Upper lobe of left lung (tissue), 6 donors: ENCODE data around the gene TMEM129. TPM values are rescaled to one million over a fixed set of nuclear protein-coding genes. Genes with fewer than 3 reads are reported as not detected.

Experiments
- ATAC-seq, 2 donors: fragments of 200-7000 bp; cut with Tn5 transposase; one replicate each; pipeline ENCODE4 v1.9.1; 2022; ENCODE audit warnings: mild to moderate bottlenecking in 2 of 2, moderate library complexity in 2 of 2; ENCODE audit not compliant: low FRiP score in 2 of 2
- DNase-seq, 2 donors: peaks; one replicate each; pipeline ENCODE4 v3.0.0-alpha.2; 2019 to 2020
- H3K27ac ChIP-seq, 4 donors: fragments of 200-600 bp; sonication (generic); one replicate each; pipeline ENCODE4 v1.5.1; 2016 to 2019
- H3K27me3 ChIP-seq, 4 donors: fragments of 200-600 bp; sonication (generic); one replicate each; pipeline ENCODE4 v1.5.1; 2017 to 2019
- H3K36me3 ChIP-seq, 4 donors: fragments of 200-600 bp; sonication (generic); one replicate each; pipeline ENCODE4 v1.5.1; 2016 to 2019
- H3K4me1 ChIP-seq, 4 donors: fragments of 200-600 bp; sonication (generic); one replicate each; pipeline ENCODE4 v1.5.1; 2018 to 2019
- H3K4me3 ChIP-seq, 4 donors: fragments of 200-600 bp; sonication (generic); one replicate each; pipeline ENCODE4 v1.5.1; 2017 to 2019; ENCODE audit warnings: mild to moderate bottlenecking in 2 of 4, moderate library complexity in 1 of 4
- H3K9me3 ChIP-seq, 4 donors: fragments of 200-600 bp; sonication (generic); one replicate each; pipeline ENCODE4 v1.5.1; 2018 to 2019
- CTCF ChIP-seq, 6 experiments: fragments of 450-650 bp in 4 of 6; fragments of 200-600 bp in 2 of 6; sonication (generic) in 2 of 6; IDR thresholded peaks; one replicate each; pipeline ENCODE4 v1.5.1; 2016 to 2019; ENCODE audit warnings: antibody characterized with exemption in 6 of 6
- EP300 ChIP-seq, 4 donors: sonication (generic); formaldehyde crosslinking; IDR thresholded peaks; one replicate each; pipeline ENCODE4 v1.5.1; 2017; ENCODE audit warnings: antibody characterized with exemption in 4 of 4, control low read depth in 2 of 4
- POLR2A ChIP-seq, 4 donors: fragments of 450-650 bp; IDR thresholded peaks; one replicate each; pipeline ENCODE4 v1.5.1; 2016 to 2017; ENCODE audit warnings: antibody characterized with exemption in 4 of 4, mild to moderate bottlenecking in 2 of 4
- POLR2AphosphoS5 ChIP-seq, 2 donors: sonication (generic); formaldehyde crosslinking; IDR thresholded peaks; one replicate each; pipeline ENCODE4 v1.5.1; 2017; ENCODE audit warnings: antibody characterized with exemption in 2 of 2
- WGBS, 2 donors: methylation state at CpG; one replicate each; pipeline ENCODE4 v1.1.5; 2017 to 2018; 5-methylcytosine and 5-hydroxymethylcytosine counted together
- total RNA-seq, 6 donors: library from RNA; depleted of rRNA in 4 of 6; stranded (reverse); fragments of >200 nt in 4 of 6; gene quantifications; one replicate each; pipeline versions ENCODE4 v1.1.0 to v1.2.1, GENCODE V29; 2016 to 2021
- donor health status: DM: no; HTN: no; CAD: no; lungs with moderate emphysema.
- donor health status: DM: no; HTN: yes; CAD: no; lungs with severe emphysema.

Gene TMEM129
- total RNA-seq, 6 donors from 2014 or later, result 38.9 to 99.1 (median 49.6) TPM

- WGBS, 2 donors, result 93 to 100% methylated on average over 2 to 5 of the region's 6 CpGs
Measured at GRCh38 chr4:1743975-1744374, 22.9 kb upstream of the TMEM129 start.

GRCh38 chr4:1743551-1743950, 22.4 kb upstream of the TMEM129 start:
- no peak for ATAC-seq
- Histone ChIP-seq H3K27me3 (no peaks in the 10 kb centered on the region), H3K9me3 (peaks cover 0 to 1% (median under 1%) of the 10 kb centered on the region in 4 donors), H3K36me3 (peaks cover 0 to 51% (median 27%) of the 10 kb centered on the region in 4 donors), H3K4me3 (no peak overlapping the region), H3K4me1 (peaks cover 0 to 7% (median 3%) of the 10 kb centered on the region in 4 donors), H3K27ac (no peak overlapping the region)
- 77 to 79% methylated on average over 12 of the region's 12 CpGs for WGBS, 2 donors
- TF ChIP-seq CTCF (IDR thresholded peaks at IDR 0.05), result no peak
- no peak for TF ChIP-seq POLR2A (IDR thresholded peaks at IDR 0.05)
- TF ChIP-seq POLR2AphosphoS5 (IDR thresholded peaks at IDR 0.05), result no peak
- TF ChIP-seq EP300 (IDR thresholded peaks at IDR 0.05), result no peak
- DNase-seq, result peak in 1 of 2 donors; percentile 30

More at GRCh38 chr4:1743975-1744374, 22.9 kb upstream of the TMEM129 start:
- no peak for ATAC-seq
- TF ChIP-seq CTCF (IDR thresholded peaks at IDR 0.05) (no peak), POLR2AphosphoS5 (IDR thresholded peaks at IDR 0.05) (no peak), EP300 (IDR thresholded peaks at IDR 0.05) (no peak), POLR2A (IDR thresholded peaks at IDR 0.05) (no peak)
- no peak overlapping the region for H3K4me3 ChIP-seq
- no peaks in the 10 kb centered on the region for H3K27me3 ChIP-seq
- H3K36me3 ChIP-seq, result peaks cover 0 to 50% (median 27%) of the 10 kb centered on the region in 4 donors
- peaks cover 0 to 10% (median 6%) of the 10 kb centered on the region in 4 donors for H3K4me1 ChIP-seq
- H3K27ac ChIP-seq, result no peak overlapping the region
- peak in 1 of 2 donors; percentile 39 for DNase-seq
- H3K9me3 ChIP-seq, result no peaks in the 10 kb centered on the region

GRCh38 chr4:1741208-1741607, 20.1 kb upstream of the TMEM129 start:
- TF ChIP-seq POLR2A (IDR thresholded peaks at IDR 0.05) (no peak), CTCF (IDR thresholded peaks at IDR 0.05) (no peak), POLR2AphosphoS5 (IDR thresholded peaks at IDR 0.05) (no peak), EP300 (IDR thresholded peaks at IDR 0.05) (no peak)
- WGBS, 2 donors, result 87 to 100% methylated on average over 4 to 17 of the region's 17 CpGs
- ATAC-seq, result no peak

GRCh38 chr4:1740021-1740545, 19.0 kb upstream of the TMEM129 start:
- H3K36me3 ChIP-seq, result peaks cover 3 to 82% (median 56%) of the 10 kb centered on the region in 4 donors
- WGBS, 2 donors, result 90 to 97% methylated on average over 5 to 22 of the region's 22 CpGs
- no peak overlapping the region for H3K27ac ChIP-seq
- ATAC-seq (no peak), DNase-seq (peak in 1 of 2 donors; percentile 61)
- no peaks in the 10 kb centered on the region for H3K27me3 ChIP-seq
- peaks cover 7 to 12% (median 9%) of the 10 kb centered on the region in 4 donors for H3K9me3 ChIP-seq
- no peak for TF ChIP-seq CTCF (IDR thresholded peaks at IDR 0.05)
- TF ChIP-seq EP300 (IDR thresholded peaks at IDR 0.05), result no peak
- TF ChIP-seq POLR2A (IDR thresholded peaks at IDR 0.05), result no peak
- TF ChIP-seq POLR2AphosphoS5 (IDR thresholded peaks at IDR 0.05), result no peak
- no peak overlapping the region for H3K4me3 ChIP-seq
- H3K4me1 ChIP-seq, result no peaks in the 10 kb centered on the region

More at GRCh38 chr4:1741208-1741607, 20.1 kb upstream of the TMEM129 start:
- peak in 1 of 2 donors; percentile 56 for DNase-seq
- no peak overlapping the region for H3K27ac ChIP-seq
- H3K4me3 ChIP-seq, result no peak overlapping the region
- peaks cover 3 to 73% (median 48%) of the 10 kb centered on the region in 4 donors for H3K36me3 ChIP-seq
- no peaks in the 10 kb centered on the region for H3K27me3 ChIP-seq
- peaks cover 7 to 12% (median 9%) of the 10 kb centered on the region in 4 donors for H3K9me3 ChIP-seq
- H3K4me1 ChIP-seq, result peaks cover 0 to under 1% (median 0%) of the 10 kb centered on the region in 4 donors

GRCh38 chr4:1739358-1739757, 18.2 kb upstream of the TMEM129 start:
- no peaks in the 10 kb centered on the region for H3K27me3 ChIP-seq
- ATAC-seq (no peak), DNase-seq (peak in 1 of 2 donors; percentile 71)
- H3K36me3 ChIP-seq, result peaks cover 3 to 78% (median 54%) of the 10 kb centered on the region in 4 donors
- no peaks in the 10 kb centered on the region for H3K4me1 ChIP-seq
- TF ChIP-seq CTCF (IDR thresholded peaks at IDR 0.05) (no peak), EP300 (IDR thresholded peaks at IDR 0.05) (no peak), POLR2A (IDR thresholded peaks at IDR 0.05) (no peak), POLR2AphosphoS5 (IDR thresholded peaks at IDR 0.05) (no peak)
- 99 to 100% methylated on average over 2 to 9 of the region's 9 CpGs for WGBS, 2 donors
- no peak overlapping the region for H3K27ac ChIP-seq
- peaks cover 7 to 12% (median 9%) of the 10 kb centered on the region in 4 donors for H3K9me3 ChIP-seq
- H3K4me3 ChIP-seq, result no peak overlapping the region
